HG03196 (cell line): Measurements from ENCODE around the gene NUAK2.
A peak's percentile ranks its signal among the peaks of the same experiment; 100 is the strongest.
"Not testable (repeated sequence)": the region's sequence is repeated elsewhere in the genome, so short reads cannot be mapped to it uniquely, and the experiment has no call there.

Experiments
- ATAC-seq: cut with Tn5 transposase; IDR thresholded peaks from one replicate; pipeline ENCODE4 v1.9.1; 2021; ENCODE audit not compliant: unreplicated experiment

NUAK2 gene

DNA sequence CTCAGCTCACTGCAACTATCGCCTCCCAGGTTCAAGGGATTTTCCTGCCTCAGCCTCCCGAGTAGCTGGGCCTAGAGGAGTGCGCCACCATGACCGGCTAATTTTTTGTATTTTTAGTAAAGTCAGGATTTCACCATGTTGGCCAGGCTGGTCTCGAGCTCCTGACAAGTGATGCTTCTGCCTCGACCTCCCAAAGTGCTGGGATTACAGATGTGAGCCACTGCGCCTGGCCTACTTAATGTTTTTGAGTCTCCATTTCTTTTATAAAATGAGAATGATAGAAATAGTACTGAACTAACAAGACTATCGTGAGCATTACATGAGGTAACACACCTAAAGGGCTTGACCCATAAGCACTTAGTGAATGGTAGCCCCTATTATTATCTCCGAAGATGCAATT is 21.4 kb downstream of the NUAK2 start:
- no peak for ATAC-seq

DNA sequence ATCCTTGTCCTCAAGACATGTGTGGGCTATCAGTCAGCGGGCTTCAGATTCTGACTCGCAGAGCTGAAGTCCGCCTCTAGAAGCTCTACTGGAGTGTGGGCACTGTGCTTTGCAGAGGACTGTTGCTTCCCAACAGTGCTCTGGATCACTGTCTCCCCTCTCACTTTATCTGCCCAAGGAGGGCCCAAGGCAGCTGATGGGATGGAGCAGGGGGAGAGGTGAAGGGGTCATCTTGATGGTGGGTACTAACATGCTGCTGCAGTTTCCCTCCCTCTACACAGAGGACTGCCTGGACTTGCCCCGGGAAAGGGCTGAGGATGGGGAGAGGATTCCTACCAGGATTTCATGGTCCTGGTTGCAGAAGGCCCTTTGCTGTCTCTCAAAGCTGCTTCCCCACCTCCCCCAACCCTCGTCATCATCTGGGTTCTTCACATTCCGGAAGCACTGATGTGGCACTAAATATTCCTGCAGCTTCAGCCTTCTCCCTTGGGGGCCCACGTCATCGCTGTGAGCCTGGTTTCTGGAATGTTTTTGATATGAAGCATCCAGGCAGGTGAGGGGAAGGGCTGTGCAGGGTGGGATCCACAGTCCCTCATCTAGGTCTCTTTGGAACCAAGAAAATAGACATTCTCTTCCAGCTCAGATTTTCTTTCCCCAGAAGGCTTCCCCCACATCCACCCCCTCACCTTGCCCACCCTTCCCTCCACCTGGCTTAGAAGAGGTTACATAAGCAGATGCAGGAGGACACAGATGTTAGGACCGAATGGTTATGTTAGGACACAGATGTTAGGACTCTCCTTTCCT is 23.2 kb downstream of the NUAK2 start:
- ATAC-seq, result no peak

DNA sequence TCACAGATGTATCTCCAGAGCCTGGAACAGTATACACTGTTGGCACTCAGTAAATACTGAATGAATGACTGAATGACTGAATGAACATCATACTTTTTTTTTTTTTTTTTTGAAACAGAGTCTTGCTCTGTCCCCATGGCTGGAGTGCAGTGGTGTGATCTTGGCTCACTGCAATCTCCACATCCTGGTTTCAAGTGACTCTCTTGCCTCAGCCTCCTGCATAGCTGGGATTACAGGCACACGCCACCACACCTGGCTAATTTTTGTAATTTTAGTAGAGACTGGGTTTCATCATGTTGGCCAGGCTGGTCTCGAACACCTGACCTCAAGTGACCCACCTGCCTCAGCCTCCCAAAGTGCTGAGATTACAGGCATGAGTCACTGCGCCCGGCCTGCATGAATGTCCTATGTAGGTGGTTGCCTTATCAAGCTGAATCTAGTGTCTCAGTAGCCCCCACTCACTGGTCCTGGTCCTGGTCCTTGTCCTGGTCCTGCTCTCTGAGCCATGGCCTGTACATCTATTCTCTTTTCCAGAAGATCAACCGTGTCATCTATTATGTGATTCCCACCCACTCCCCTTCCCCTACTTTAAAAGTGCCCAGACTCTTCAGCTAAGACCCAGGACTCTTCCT is 23.9 kb downstream of the NUAK2 start:
- not testable (repeated sequence) for ATAC-seq

DNA sequence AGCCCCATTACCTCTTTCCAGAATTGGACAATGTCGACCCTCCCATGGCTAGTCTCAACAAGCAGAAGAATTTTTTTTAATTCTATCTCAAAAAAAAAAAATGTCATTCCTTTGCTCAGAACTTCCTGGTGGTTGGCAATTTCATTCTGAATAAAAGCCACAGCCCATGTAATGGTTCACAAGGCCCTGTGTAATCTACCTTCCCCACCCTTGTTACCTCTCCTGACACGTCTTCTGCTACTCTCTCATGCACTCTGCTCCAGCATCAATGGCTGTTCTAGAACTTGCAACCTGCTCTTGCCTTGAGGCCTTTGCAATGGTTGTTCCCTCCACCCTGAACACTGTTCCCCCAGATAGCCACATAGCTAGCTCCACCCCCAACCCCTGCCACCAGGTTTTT is 25.4 kb downstream of the NUAK2 start:
- ATAC-seq, result no peak

DNA sequence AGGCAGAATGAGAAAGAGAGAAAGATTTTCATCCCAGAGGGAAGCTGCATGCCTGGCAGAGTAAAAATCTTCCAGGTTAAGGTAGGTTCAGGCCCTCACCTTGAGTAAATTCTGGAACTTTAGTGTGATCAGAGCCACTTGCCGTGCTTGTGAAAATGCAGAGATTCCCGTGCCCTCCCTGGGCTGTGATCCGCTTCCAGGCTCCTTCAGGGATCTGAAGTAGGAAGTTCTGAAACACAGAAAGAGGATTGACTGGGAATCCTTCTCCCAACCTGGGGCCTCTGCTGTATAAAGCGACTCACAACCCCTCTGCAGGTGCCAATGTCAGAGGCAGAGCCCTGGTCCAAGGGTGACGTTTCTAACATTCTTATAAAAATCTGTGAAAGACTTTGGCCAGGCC is 26.6 kb downstream of the NUAK2 start:
- ATAC-seq, result no peak

DNA sequence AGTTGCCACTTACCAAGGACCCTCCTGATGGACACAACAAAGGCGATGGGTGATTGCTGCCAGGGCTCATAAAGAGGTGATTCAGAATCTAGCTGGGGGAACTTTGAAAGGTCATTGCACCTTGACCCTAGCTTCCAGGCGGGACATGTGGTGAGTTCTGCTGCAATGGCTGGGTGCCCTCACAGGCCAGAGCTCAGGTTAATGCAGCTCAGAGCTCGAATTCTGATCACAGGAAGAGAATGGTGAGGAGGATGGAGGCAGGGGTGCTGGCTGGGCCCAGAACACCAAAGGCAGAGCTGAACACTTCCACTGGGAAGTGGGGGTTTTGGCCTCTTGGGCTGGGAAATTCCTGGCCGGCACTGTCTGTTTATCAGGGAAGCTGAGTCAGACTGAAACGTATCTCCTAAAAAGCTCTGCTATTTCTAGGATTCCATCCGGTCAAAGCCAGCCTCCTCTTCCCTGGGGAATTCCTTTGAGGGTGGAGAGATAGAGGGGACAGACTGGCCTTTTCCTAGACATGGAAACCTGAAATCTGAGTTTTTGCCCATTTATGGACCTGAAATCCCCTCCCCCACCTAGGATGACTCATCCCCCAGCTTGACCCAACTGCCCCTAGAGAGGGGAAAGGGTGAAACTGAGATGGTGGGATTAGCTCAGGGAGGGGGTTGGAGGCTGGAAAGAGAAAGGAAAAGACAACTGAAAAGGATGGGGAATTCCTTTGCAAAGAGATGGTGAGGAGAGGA is 27.2 kb downstream of the NUAK2 start:
- no peak for ATAC-seq

DNA sequence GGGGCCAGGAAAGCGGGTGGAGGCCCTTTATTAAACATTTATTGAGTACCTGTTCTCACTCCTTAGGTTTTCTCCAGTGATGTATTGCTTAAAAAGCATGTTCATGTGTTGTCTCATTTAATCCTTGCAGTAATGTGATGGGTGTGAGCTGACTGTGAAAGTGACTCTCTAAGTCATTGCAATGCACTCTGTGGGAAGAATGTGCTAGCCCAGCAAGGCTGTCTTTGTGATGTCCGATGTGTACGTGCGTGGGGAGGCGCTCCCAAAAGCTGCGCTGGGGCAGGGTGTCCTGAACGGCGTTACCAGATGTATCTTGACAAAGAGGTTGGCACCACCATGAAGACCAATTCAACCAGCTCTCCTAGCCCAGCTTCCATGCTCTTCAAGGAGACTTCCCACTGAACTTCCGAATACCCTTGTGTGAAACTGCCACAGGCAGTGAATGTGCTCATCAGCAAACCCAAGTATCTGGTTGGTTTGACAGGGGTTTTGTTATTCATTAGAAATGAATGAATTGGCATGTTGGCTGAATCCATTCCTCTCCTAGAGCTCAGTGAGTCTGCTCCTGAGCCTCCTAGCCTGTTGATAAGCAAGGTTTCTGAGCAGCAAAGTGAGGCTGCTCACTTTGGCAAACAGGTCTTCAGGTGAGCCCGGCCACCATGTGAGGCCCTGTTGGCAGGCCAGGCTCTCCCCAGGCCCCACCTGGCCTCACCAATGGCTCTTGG is 28.0 kb downstream of the NUAK2 start:
- no peak for ATAC-seq

DNA sequence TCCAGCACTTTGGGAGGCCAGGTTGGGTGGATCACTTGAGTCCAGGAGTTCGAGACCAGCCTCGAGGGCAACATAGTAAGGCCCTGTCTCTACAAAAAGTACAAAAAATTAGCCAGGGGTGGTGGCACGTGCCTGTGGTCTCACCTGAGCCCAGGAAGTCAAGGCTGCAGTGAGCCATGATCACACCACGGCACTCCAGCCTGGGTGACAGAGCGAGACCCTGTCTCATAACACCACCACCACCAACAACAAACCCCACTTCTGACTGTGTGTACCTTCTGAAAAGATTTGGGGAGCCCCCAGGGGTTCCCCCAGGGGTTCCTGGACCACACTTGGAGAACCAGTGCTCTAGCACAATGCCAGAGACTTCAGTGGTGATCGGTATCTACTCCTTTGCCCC is 29.9 kb downstream of the NUAK2 start:
- ATAC-seq, result no peak

DNA sequence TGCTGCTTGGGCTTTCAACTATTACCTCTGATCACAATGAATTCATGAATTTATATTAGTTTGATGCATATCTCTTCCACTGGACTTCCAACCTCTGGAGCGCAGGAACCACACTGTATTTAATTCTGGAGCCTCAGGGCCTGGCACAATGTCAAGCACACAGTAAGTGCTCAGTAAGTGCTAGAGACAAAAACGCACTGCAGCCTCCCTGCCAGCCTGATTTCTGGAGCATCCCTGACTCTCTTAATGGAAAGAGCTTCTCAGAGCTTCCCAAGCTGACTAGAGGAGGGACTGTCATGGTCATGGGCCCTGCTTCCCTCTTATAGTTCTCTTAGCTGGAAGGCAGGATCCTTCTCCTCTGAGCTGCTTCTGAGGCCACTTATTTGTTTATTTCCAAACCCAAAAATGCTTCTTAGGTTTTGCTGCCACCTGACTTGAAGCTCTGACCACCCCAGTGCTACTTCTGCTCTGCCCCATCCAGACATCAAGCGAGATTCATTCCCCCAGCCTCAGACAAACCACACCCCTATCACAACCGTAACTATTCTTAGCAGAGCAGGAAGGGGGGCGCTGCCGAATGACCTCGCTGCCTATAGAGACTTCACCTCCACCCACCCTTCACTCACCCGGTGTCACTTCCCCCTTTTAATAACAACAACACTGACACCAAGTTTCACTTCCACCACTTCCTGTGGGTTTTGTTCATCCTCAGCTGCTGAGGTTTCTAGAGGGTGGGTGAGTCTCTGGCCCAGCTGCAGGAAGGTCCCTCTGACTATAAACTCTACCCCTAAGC is 33.6 kb downstream of the NUAK2 start:
- peak; percentile 75 for ATAC-seq

DNA sequence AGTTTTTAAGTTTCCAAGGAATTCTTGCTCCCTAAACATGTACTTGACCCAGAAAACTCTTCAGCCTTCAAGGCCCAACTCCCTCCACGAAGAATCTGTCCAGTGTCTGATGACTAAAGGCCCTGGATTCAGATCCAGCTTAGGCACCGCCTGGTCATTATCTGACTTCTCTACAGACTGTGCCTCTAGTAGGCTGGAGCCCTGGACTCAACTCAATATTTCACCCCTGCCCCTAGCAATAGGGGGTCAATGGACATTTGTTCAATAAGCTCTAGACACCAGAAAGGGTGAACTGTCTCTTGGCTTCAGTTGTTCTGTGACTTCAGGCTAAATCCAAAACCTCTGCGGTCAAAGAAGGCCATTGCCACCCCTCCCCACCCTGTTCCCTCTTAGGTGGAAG is 34.5 kb downstream of the NUAK2 start:
- ATAC-seq, result no peak

DNA sequence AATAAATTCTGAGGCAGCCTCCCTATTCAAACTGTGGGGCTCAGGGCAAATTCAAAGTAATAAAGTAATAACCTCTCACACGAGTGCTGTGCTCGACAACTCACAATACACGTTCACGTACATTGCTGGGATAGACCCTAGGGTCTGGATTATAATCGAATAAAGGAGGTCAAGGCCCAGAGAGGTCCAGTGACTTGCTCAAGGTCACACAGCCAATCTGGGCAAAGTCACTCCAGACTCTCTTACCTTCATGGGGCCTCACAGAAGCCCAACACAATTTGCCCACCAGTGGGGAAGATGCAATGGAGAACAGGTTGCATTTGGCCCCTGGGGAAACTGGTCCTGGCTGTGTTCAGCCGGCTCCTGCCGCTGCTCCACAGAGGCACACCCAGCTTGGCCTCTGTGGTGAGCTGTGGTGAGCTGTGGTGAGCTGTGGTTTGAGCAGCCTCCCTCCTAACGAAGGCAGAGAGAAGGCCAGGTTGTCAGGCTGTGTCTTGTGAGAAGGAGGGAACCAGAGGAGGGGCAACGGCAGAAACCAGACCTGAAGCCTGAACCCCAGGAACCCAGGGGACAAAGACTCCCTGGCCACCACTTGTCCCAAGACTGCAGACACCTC is 35.1 kb downstream of the NUAK2 start:
- no peak for ATAC-seq

DNA sequence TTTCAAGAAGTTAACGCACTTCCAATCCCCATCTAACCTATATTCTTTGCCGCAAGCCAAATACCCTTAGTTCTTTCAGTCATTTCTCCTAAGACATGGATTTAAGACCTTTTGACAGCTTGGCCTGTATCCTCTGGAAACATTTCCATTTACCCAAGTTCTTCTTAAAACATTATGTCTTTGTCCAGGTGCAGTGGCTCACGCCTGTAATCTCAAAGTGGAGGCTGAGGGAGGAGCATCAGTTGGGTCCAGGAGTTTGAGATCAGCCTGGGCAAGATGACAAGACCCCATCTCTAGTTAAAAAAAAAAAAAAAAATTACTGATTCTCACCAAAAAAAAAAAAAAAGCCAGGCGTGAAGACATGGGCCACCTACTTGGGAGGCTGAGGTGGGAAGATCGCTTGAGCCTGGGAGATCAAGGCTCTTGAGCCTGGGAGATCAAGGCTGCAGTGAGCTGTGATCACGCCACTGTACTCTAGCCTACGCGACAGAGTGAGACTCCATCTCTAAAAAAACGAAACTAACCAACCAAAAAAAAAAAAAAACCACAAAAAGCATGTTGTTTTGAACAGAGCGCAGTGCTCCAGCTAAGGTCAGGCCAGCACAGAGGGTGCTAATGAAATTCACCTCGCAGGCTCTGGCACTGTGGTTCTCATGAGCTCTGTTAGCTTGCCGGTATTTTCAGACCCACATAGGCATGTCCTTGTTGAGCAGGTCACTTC is 36.0 kb downstream of the NUAK2 start:
- peak; percentile 31 for ATAC-seq

DNA sequence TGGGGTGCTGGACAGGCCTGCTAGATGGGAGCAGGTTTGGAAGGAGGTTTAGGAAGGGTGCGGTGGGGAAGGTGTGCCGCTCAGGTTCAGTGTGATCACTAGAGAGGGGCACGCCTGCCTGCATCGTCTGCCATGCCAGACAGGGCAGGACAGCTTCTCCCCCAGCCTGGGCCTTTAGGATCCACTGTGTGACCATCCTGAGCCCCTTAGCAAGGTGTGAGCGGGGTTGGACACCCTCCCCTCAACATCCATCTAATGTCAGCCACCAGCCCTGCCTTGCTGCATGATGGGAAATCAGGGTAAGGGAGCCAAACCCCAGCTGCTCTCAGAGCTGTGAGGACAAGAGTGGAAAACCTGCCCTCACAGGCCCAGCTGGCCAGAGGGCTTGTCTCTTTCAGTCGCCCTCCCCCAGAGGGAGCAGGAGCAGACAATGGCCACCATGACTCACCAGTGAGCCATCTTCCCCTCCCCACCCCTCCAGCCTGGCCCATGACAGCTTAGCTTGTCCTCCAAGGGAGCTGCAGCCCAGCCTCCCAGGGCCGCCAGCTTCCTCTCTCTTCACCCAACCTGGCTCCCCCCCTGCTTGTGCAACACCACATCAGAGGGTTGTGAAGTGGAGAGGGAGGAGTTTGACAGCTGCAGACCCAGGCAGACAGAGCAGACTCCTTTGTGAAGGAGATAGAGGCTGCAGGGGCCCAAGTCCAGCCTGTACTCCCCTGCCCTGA is 37.0 kb downstream of the NUAK2 start:
- no peak for ATAC-seq

DNA sequence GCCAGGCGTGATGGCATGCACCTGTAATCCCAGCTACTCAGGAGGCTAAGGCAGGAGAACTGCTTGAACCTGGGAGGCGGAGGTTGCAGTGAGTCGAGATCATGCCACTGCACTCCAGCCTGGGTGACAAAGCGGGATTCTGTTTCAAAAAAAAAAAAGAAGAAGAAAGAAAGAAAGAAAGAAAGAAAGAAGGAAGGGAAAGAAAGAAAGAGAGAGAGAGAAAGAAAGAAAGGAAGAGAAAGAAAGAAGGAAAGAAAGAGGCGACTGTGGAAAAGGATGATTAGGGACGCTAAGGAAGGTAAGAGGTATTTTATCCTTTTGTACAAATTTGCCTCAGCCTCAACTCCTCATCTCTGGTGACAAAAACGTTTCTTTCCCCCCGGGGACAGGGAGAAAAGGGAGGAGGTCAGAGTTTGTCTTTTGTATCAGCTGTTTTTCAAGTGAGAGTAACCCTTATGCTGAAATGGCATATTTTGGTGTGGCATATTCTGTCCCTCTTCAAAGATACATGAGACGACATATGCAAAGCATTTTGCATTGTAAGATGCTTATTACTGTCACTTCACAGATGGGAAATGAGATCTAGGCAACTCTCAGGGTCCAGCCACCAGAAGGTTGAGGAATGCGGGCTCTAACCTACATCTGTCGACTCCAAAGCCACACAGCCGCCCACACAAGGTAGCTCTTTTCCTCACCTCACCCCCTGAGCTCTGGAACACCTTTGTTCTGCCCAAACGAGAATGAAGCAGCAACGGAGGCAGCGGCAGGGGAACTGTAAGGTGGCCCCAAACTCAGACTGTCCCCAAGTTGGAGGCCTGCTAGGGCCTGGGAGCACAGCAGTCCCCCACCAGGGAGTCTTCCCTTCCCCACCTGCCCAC is 38.0 kb downstream of the NUAK2 start:
- no peak for ATAC-seq

DNA sequence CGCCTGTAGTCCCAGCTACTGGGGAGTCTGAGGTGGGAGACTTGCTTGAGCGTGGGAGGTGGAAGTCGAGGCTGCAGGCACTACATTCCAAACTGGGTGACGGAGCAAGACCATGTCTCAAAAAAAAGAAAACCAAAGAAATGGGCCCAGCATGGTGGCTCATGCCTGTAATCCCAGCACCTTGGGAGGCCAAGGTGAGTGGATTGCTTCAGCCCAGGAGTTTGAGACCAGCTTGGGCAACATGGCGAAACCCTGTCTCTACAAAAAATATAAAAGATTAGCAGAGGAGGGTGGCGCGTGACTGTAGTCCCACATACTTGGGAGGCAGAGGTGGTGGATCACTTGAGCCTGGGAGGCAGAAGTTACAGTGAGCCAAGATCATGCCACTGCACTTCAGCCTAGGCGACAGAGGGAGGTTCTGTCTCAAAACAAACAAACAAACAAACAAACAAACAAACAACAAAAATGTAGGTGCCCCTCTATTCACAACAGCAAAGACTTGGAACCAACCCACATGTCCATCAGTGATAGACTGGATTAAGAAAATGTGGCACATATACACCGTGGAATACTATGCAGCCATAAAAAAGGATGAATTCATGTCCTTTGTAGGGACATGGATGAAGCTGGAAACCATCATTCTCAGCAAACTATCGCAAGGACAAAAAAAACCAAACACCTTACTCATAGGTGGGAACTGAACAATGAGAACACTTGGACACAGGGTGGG is 40.7 kb downstream of the NUAK2 start:
- ATAC-seq, result not testable (repeated sequence)

DNA sequence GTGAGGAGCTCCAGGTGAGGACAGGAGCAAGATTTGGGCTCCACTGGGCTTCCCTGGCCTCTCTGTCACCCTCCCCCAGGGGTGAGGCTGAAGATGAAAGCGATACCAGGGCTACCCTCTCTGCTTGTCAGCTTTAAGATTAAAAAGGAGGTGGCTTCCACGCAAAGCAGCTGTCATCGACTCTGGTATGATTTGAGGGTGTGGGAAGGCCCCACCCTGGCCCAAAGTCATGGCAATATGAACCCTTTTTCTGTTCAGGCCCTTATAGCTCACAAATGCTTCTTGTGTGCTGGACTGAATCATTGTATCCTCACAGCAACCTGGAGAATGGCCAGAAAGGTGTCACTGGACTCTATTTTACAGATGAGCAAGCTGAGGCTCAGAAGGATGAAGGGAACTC is 41.6 kb downstream of the NUAK2 start:
- no peak for ATAC-seq

DNA sequence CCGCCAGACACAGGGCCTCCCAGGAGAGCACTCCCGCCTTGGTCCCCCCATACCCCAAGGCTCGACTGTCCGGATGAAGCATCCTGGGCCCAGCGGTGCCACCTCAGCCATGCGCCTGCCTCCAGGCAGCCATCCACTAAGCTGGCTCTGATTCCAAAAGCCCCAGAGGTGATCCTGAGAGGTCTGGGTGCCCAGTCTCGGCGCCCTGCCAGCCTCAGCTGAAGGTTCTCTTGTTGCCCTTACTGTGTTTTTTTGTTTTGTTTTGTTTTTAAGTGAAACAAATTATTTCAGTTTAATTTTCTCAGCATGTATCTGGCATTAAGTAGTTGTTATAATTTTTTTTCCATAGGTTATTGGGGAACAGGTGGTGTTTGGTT is 44.9 kb downstream of the NUAK2 start:
- ATAC-seq, result no peak
